ENCODE results near the gene VENTX. TPM values are rescaled to one million over a fixed set of nuclear protein-coding genes. Genes with fewer than 3 reads are reported as not detected.

The VENTX gene
- total RNA-seq, 1 experiment from 2014 or later: not detected

DNA sequence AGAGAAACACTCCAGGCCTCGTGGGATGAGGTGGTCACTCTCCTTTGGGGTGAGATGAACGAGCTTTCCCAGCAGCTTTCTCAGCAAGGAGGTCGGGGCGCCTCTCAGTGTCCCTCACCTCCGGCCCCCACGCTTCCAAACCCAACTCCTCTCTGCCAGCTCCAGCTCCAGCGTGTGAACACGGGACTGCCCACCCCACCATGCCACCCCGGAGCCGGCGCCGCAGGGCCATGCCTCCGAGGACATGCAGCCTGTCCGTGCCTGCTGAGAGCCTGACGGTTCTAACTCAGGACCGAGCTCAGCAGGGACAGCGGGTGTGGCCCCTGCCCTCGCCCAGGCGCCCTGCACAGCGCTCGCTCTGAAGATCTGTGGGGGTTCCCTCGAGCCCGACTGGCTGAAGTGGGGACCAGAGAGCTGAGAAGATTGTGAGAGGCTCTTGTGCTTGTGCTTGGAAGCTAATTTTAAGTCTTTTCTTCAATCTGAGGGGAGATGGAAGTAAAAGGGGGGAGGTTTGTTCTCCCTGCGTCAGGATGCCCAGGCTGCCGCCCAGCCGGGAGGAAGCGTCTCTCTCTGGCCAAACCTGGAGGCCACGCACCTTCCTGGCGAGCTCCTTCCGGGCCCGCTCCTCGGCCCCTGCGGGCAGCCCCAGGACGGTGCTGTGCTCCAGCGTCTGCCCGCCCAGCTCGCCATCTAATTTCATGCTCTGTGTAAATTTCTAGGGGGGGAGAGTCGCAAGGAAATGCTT is 44.1 kb downstream of the VENTX start:
- no TSS peak for BruUV-seq (replicated peaks)
- H3K9ac ChIP-seq (ENCODE audit: low read length): no peak overlapping the region
- POLR2A ChIA-PET: no interaction called here
- no peaks in the 10 kb centered on the region for H3K36me3 ChIP-seq (ENCODE audit: control insufficient read depth in 1 of 2, insufficient read depth in 2 of 2, low read length in 2 of 2)
- H3K27ac ChIP-seq (ENCODE audit: low read depth, low read length): no peak overlapping the region
- H2AFZ ChIP-seq (ENCODE audit: low read depth, low read length, poor library complexity, severe bottlenecking): no peak overlapping the region
- H3K27me3 ChIP-seq (ENCODE audit: insufficient read depth, low read length): no peaks in the 10 kb centered on the region
- TF ChIP-seq, protein P1, sequence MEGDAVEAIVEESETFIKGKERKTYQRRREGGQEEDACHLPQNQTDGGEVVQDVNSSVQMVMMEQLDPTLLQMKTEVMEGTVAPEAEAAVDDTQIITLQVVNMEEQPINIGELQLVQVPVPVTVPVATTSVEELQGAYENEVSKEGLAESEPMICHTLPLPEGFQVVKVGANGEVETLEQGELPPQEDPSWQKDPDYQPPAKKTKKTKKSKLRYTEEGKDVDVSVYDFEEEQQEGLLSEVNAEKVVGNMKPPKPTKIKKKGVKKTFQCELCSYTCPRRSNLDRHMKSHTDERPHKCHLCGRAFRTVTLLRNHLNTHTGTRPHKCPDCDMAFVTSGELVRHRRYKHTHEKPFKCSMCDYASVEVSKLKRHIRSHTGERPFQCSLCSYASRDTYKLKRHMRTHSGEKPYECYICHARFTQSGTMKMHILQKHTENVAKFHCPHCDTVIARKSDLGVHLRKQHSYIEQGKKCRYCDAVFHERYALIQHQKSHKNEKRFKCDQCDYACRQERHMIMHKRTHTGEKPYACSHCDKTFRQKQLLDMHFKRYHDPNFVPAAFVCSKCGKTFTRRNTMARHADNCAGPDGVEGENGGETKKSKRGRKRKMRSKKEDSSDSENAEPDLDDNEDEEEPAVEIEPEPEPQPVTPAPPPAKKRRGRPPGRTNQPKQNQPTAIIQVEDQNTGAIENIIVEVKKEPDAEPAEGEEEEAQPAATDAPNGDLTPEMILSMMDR (IDR thresholded peaks at IDR 0.05 in 2 of 3, conservative IDR thresholded peaks at IDR 0.05 in 1 of 3; ENCODE audit: borderline replicate concordance in 1 of 3, insufficient read depth in 1 of 3, low read depth in 2 of 3, low read length in 2 of 3): no peak
- TF ChIP-seq TCF7L2 (IDR thresholded peaks at IDR 0.05; ENCODE audit: borderline replicate concordance, extremely low read depth, insufficient read depth, insufficient read length) (no peak), EZH2 (IDR thresholded peaks at IDR 0.05) (no peak), RAD21 (IDR thresholded peaks at IDR 0.05; ENCODE audit: low read depth) (no peak), POLR2AphosphoS5 (IDR thresholded peaks at IDR 0.05; ENCODE audit: low read depth, low read length) (no peak), EZH2phosphoT487 (IDR thresholded peaks at IDR 0.05; ENCODE audit: borderline replicate concordance) (no peak)
- H3K4me1 ChIP-seq (ENCODE audit: control insufficient read depth in 1 of 2, insufficient read depth in 2 of 2, low read length in 2 of 2): no peaks in the 10 kb centered on the region
- no peak overlapping the region for H3K4me2 ChIP-seq (ENCODE audit: low read length)
- intact Hi-C loops (cut with micrococcal nuclease): no loop called here
- DNase-seq (ENCODE audit: low read depth, low spot score): no peak
- CTCF ChIA-PET: no interaction called here
- H3K79me2 ChIP-seq (ENCODE audit: insufficient read depth, low read length): no peaks in the 10 kb centered on the region
- H3K9me3 ChIP-seq (ENCODE audit: control insufficient read depth in 1 of 2, insufficient read depth in 1 of 2, low read depth in 1 of 2, low read length in 2 of 2): no peaks in the 10 kb centered on the region
- H4K20me1 ChIP-seq (ENCODE audit: insufficient read depth): no peaks in the 10 kb centered on the region
- ATAC-seq: no peak
- H3K9me2 ChIP-seq (ENCODE audit: insufficient read depth): no peaks in the 10 kb centered on the region
- no peak overlapping the region for H3K4me3 ChIP-seq (replicated peaks in 1 of 2; ENCODE audit: low read depth in 1 of 2, low read length in 2 of 2)
- RAD21 ChIA-PET (ENCODE audit: low non-redundant PET in 1 of 2, low total read pairs in 2 of 2, uncharacterized antibody in 2 of 2, unreplicated experiment in 2 of 2): no interaction called here

Measured in HCT116 (cell line).